H1 (cell line): ENCODE data around the gene MPPED1. TPM values are rescaled to one million over a fixed set of nuclear protein-coding genes. Genes with fewer than 3 reads are reported as not detected.

Source experiments
- CTCF ChIA-PET: fragments of 300-600 bp; sonication (Branson Sonifier 250); formaldehyde crosslinking; loops from one replicate; lab custom pipeline; 2021; ENCODE audit not compliant: partially characterized antibody; lab: Charles Lee
- POLR2A ChIA-PET: fragments of 300-600 bp; sonication (Branson Sonifier 250); formaldehyde crosslinking; loops from one replicate; lab custom pipeline; 2021; ENCODE audit warnings: inconsistent platforms; ENCODE audit not compliant: partially characterized antibody; lab: Charles Lee
- DNase-seq, 2 experiments: peaks; one replicate each; pipeline versions ENCODE4 v3.0.0 to v3.0.0-alpha.2; 2010 to 2022; ENCODE audit warnings: low spot score in 2 of 2, low read depth in 1 of 2, mixed read lengths in 1 of 2
- FAIRE-seq: peaks from 2 replicates; lab custom pipeline; 2011; peaks lifted over from hg19 to GRCh38; lab: Jason Lieb, UNC
- H2AFZ ChIP-seq: 2 replicates; pipeline ENCODE4 v1.8.1; 2012; ENCODE audit warnings: low read length, inconsistent platforms
- H2AK5ac ChIP-seq: 2 replicates; pipeline ENCODE4 v1.6.1; 2013; ENCODE audit warnings: low read depth, low read length
- H2BK120ac ChIP-seq: replicated peaks from 2 replicates; pipeline ENCODE3; 2013; ENCODE audit warnings: low read depth, low read length, inconsistent platforms
- H2BK12ac ChIP-seq: 2 replicates; pipeline ENCODE4 v1.6.1; 2013; ENCODE audit warnings: low read depth, low read length
- H2BK15ac ChIP-seq: 2 replicates; pipeline ENCODE4 v1.6.1; 2013; ENCODE audit warnings: low read length
- H2BK20ac ChIP-seq: 2 replicates; pipeline ENCODE4 v1.6.1; 2013; ENCODE audit warnings: low read length
- H2BK5ac ChIP-seq: 2 replicates; pipeline ENCODE4 v1.6.1; 2013; ENCODE audit warnings: low read depth, low read length
- H3K14ac ChIP-seq: 2 replicates; pipeline ENCODE4 v1.6.1; 2013; ENCODE audit warnings: inconsistent platforms; ENCODE audit not compliant: insufficient read length
- H3K18ac ChIP-seq: 2 replicates; pipeline ENCODE4 v1.6.1; 2013; ENCODE audit warnings: low read length; ENCODE audit errors: extremely low read depth
- H3K23ac ChIP-seq: 2 replicates; pipeline ENCODE4 v1.6.1; 2013; ENCODE audit warnings: inconsistent platforms; ENCODE audit not compliant: insufficient read length
- H3K23me2 ChIP-seq: 2 replicates; pipeline ENCODE4 v1.6.1; 2013; ENCODE audit warnings: low read depth, low read length
- H3K27ac ChIP-seq: 2 replicates; pipeline ENCODE4 v1.6.1; 2011; ENCODE audit warnings: low read depth, low read length, inconsistent platforms
- H3K27me3 ChIP-seq, 4 experiments: replicated peaks in 1 of 4; 1 replicate in 1 of 4; 2 replicates in 3 of 4; pipeline versions ENCODE4 v1.6.1 to v1.8.1; 2011 to 2013; ENCODE audit warnings: low read length in 3 of 4, mild to moderate bottlenecking in 3 of 4, inconsistent platforms in 2 of 4, mixed read lengths in 2 of 4, moderate library complexity in 1 of 4; ENCODE audit not compliant: control insufficient read depth in 3 of 4, insufficient read depth in 3 of 4; ENCODE audit errors: extremely low read depth in 1 of 4
- H3K36me3 ChIP-seq, 4 experiments: 2 replicates each; pipeline versions ENCODE4 v1.6.1 to v1.8.1; 2011 to 2013; ENCODE audit warnings: mild to moderate bottlenecking in 4 of 4, low read length in 3 of 4, moderate library complexity in 2 of 4, control low read depth in 1 of 4, inconsistent platforms in 1 of 4; ENCODE audit not compliant: insufficient read depth in 4 of 4, control insufficient read depth in 2 of 4
- H3K4ac ChIP-seq: replicated peaks from 2 replicates; pipeline ENCODE3; 2013; ENCODE audit warnings: low read length, low read depth, mixed read lengths, inconsistent platforms; ENCODE audit not compliant: insufficient read length
- H3K4me1 ChIP-seq, 4 experiments: replicated peaks in 1 of 4; 1 replicate in 1 of 4; 2 replicates in 3 of 4; pipeline versions ENCODE4 v1.6.1 to v1.8.1; 2011 to 2013; ENCODE audit warnings: low read length in 3 of 4, inconsistent platforms in 2 of 4, mixed read lengths in 1 of 4; ENCODE audit not compliant: insufficient read depth in 4 of 4, control insufficient read depth in 3 of 4
- H3K4me2 ChIP-seq, 2 experiments: 2 replicates each; pipeline versions ENCODE4 v1.6.1 to v1.8.1; 2011 to 2013; ENCODE audit warnings: low read depth in 2 of 2, low read length in 2 of 2, control low read depth in 1 of 2, inconsistent platforms in 1 of 2, mild to moderate bottlenecking in 1 of 2; ENCODE audit not compliant: insufficient read depth in 1 of 2
- H3K4me3 ChIP-seq, 4 experiments: fragments of 200-600, 300-600 bp in 1 of 4; sonication (generic), shearing (Covaris generic), sonication (Bioruptor Twin) in 1 of 4; 2 replicates each; pipeline versions ENCODE4 v1.5.1 to v1.8.1; 2011 to 2016; ENCODE audit warnings: low read length in 4 of 4, low read depth in 3 of 4, control low read depth in 2 of 4, inconsistent platforms in 2 of 4, mild to moderate bottlenecking in 2 of 4, mixed read lengths in 1 of 4, moderate library complexity in 1 of 4; ENCODE audit not compliant: insufficient read depth in 2 of 4; ENCODE audit errors: extremely low read depth in 1 of 4
- H3K56ac ChIP-seq: replicated peaks from 2 replicates; pipeline ENCODE3; 2013; ENCODE audit warnings: low read depth, mild to moderate bottlenecking, mixed read lengths, low read length, inconsistent platforms; ENCODE audit not compliant: insufficient read length
- H3K79me1 ChIP-seq: 2 replicates; pipeline ENCODE4 v1.6.1; 2013; ENCODE audit warnings: low read depth, low read length, control low read depth
- H3K79me2 ChIP-seq, 2 experiments: 2 replicates each; pipeline versions ENCODE4 v1.6.1 to v1.8.1; 2012 to 2013; ENCODE audit warnings: low read length in 2 of 2, mild to moderate bottlenecking in 2 of 2, inconsistent platforms in 1 of 2; ENCODE audit not compliant: insufficient read depth in 2 of 2, control insufficient read depth in 1 of 2
- H3K9ac ChIP-seq, 4 experiments: replicated peaks in 1 of 4; 1 replicate in 1 of 4; 2 replicates in 3 of 4; pipeline versions ENCODE4 v1.6.1 to v1.8.1; 2011 to 2013; ENCODE audit warnings: low read depth in 3 of 4, low read length in 3 of 4, control low read depth in 2 of 4, mild to moderate bottlenecking in 2 of 4, moderate library complexity in 2 of 4, inconsistent platforms in 1 of 4; ENCODE audit errors: extremely low read depth in 1 of 4
- H3K9me3 ChIP-seq, 2 experiments: 2 replicates each; pipeline versions ENCODE4 v1.6.1 to v1.8.1; 2012 to 2013; ENCODE audit warnings: mild to moderate bottlenecking in 2 of 2, moderate library complexity in 2 of 2, control low read depth in 1 of 2, inconsistent platforms in 1 of 2, low read depth in 1 of 2, low read length in 1 of 2, mixed read lengths in 1 of 2; ENCODE audit not compliant: insufficient read depth in 2 of 2
- H4K20me1 ChIP-seq, 2 experiments: replicated peaks in 1 of 2; 2 replicates each; pipeline versions ENCODE3 to v1.8.1; 2011 to 2013; ENCODE audit warnings: inconsistent platforms in 2 of 2, low read length in 2 of 2, mild to moderate bottlenecking in 1 of 2; ENCODE audit not compliant: insufficient read depth in 2 of 2, control insufficient read depth in 1 of 2
- H4K5ac ChIP-seq: 2 replicates; pipeline ENCODE4 v1.6.1; 2013; ENCODE audit warnings: low read length, low read depth, mixed read lengths, inconsistent platforms; ENCODE audit not compliant: insufficient read length
- H4K8ac ChIP-seq: 2 replicates; pipeline ENCODE4 v1.8.0; 2013; ENCODE audit warnings: mild to moderate bottlenecking, moderate library complexity, low read length, inconsistent platforms; ENCODE audit not compliant: insufficient read depth; ENCODE audit errors: extremely low read depth
- H4K91ac ChIP-seq: replicated peaks from 2 replicates; pipeline ENCODE3; 2013; ENCODE audit warnings: low read length, mixed read lengths, inconsistent platforms; ENCODE audit not compliant: insufficient read length
- BACH1 ChIP-seq: IDR thresholded peaks from 2 replicates; pipeline ENCODE4 v1.6.1; 2012; ENCODE audit warnings: low read length, improper control_type of control experiment
- BCL11A ChIP-seq, 2 experiments: IDR thresholded peaks; one replicate each; pipeline ENCODE4 v1.6.1; 2011; ENCODE audit warnings: low read depth in 2 of 2, low read length in 2 of 2, mild to moderate bottlenecking in 2 of 2
- CHD1 ChIP-seq: IDR thresholded peaks from 2 replicates; pipeline ENCODE4 v1.6.1; 2012; ENCODE audit warnings: low read depth, low read length, improper control_type of control experiment
- CHD2 ChIP-seq: IDR thresholded peaks from 2 replicates; pipeline ENCODE4 v1.6.1; 2012; ENCODE audit warnings: low read length, improper control_type of control experiment
- GABPA ChIP-seq: IDR thresholded peaks from 2 replicates; pipeline ENCODE4 v1.6.1; 2011; ENCODE audit warnings: mild to moderate bottlenecking, low read length, moderate library complexity, borderline replicate concordance; ENCODE audit not compliant: insufficient read depth
- GTF2F1 ChIP-seq: IDR thresholded peaks from 2 replicates; pipeline ENCODE4 v1.6.1; 2012; ENCODE audit warnings: low read depth, low read length, improper control_type of control experiment, borderline replicate concordance
- JUN ChIP-seq: IDR thresholded peaks from 2 replicates; pipeline ENCODE4 v1.6.1; 2011; ENCODE audit warnings: low read depth, mild to moderate bottlenecking, improper control_type of control experiment, low read length
- SIN3A ChIP-seq, 2 experiments: IDR thresholded peaks in 1 of 2; conservative IDR thresholded peaks in 1 of 2; 2 replicates each; pipeline ENCODE4 v1.6.1; 2011 to 2012; ENCODE audit warnings: low read length in 2 of 2, improper control_type of control experiment in 1 of 2, low read depth in 1 of 2, mild to moderate bottlenecking in 1 of 2
- TCF12 ChIP-seq: IDR thresholded peaks from 2 replicates; pipeline ENCODE4 v1.6.1; 2011; ENCODE audit warnings: low read depth, mild to moderate bottlenecking, low read length
- USF2 ChIP-seq: IDR thresholded peaks from 2 replicates; pipeline ENCODE4 v1.6.1; 2011; ENCODE audit warnings: low read length, improper control_type of control experiment
- YY1 ChIP-seq: IDR thresholded peaks from 2 replicates; pipeline ENCODE4 v1.6.1; 2011; ENCODE audit warnings: low read depth, mild to moderate bottlenecking, low read length
- ZNF274 ChIP-seq: IDR thresholded peaks from 2 replicates; pipeline ENCODE4 v1.7.0; 2012; ENCODE audit warnings: low read length, borderline replicate concordance; ENCODE audit errors: extremely low read depth
- WGBS, 2 experiments: shearing (Covaris generic) in 1 of 2; methylation state at CpG; one replicate each; pipeline versions ENCODE4 v1.1.6 to v1.1.7; 2013 to 2015; ENCODE audit warnings: low lambda C conversion rate in 2 of 2, mixed read lengths in 2 of 2, inconsistent platforms in 1 of 2, low coverage in 1 of 2, missing lambda C conversion rate in 1 of 2; ENCODE audit not compliant: insufficient replicate concordance in 2 of 2, insufficient coverage in 1 of 2, insufficient read length in 1 of 2; ENCODE audit errors: extremely low coverage in 1 of 2, missing lambda C conversion rate in 1 of 2; 5-methylcytosine and 5-hydroxymethylcytosine counted together
- polyA plus RNA-seq, 7 experiments: library from polyadenylated mRNA; depleted of rRNA in 3 of 7; stranded (reverse) in 5 of 7; unstranded in 2 of 7; fragments of >200 nt in 5 of 7; fragments of 200-250 nt in 2 of 7; gene quantifications; 1 replicate in 5 of 7; 2 replicates in 1 of 7; 4 replicates in 1 of 7; pipeline versions ENCODE4 v1.2.1 to v1.2.3, GENCODE V29; 2011 to 2013; ENCODE audit warnings: missing spikeins in 2 of 7, mixed read lengths in 2 of 7
- total RNA-seq: library from RNA; stranded (reverse); fragmentation: NEBNext Ultra II Directional; extraction: Animal tissue kit (Norgen Biotek cat#: 25700); gene quantifications from 2 replicates; pipeline ENCODE4 v1.2.1, GENCODE V29; 2021

Gene MPPED1
- total and polyA plus RNA-seq, 2 of the 8 experiments (the other 6 are each of a cell fraction or from before 2014, with no cell fraction given) = 0.29 to 0.37 TPM

- no peak overlapping the region for H2BK12ac ChIP-seq
- no peak overlapping the region for H2AFZ ChIP-seq
- H3K4me2 ChIP-seq = no peak overlapping the region
- WGBS, 2 experiments = 92% methylated on average over 7 of the region's 7 CpGs; no CpG with 5 or more reads in 1 of the 2 experiments
- H2BK15ac ChIP-seq = no peak overlapping the region
- H4K91ac ChIP-seq = no peak overlapping the region
- H3K79me2 ChIP-seq = no peaks in the 10 kb centered on the region
- H3K27ac ChIP-seq = no peak overlapping the region
- H3K23ac ChIP-seq = no peak overlapping the region
- H3K4me3 ChIP-seq = no peak overlapping the region
- H3K23me2 ChIP-seq = peaks cover 8% of the 10 kb centered on the region; the same call in 1 of the 2 replicates
- H2BK120ac ChIP-seq = no peak overlapping the region
- no peaks in the 10 kb centered on the region; a peak in 1 of 7 replicates for H3K27me3 ChIP-seq
- peaks cover 0 to 4% of the 10 kb centered on the region in 2 experiments for H4K20me1 ChIP-seq
- no peak overlapping the region for H3K4ac ChIP-seq
- no peak for DNase-seq
- H3K56ac ChIP-seq = no peak overlapping the region
- H3K9ac ChIP-seq = no peak overlapping the region
- H2BK20ac ChIP-seq = no peak overlapping the region
- no peaks in the 10 kb centered on the region for H3K9me3 ChIP-seq
- H4K5ac ChIP-seq = no peak overlapping the region
- H3K14ac ChIP-seq = no peak overlapping the region
- H3K79me1 ChIP-seq = no peaks in the 10 kb centered on the region
- H3K36me3 ChIP-seq = no peaks in the 10 kb centered on the region
- POLR2A ChIA-PET = interaction anchor here (1.2 kb wide), 1 partner anchor 11 kb away, joined by 3 read pairs; no protein-coding TSS in a partner anchor
- H3K18ac ChIP-seq = no peak overlapping the region
- H3K4me1 ChIP-seq = peaks cover 0 to 5% (median 1%) of the 10 kb centered on the region in 4 experiments; a peak in 2 of 7 replicates
- FAIRE-seq = no peak
- H2AK5ac ChIP-seq = no peak overlapping the region
- CTCF ChIA-PET = interaction anchor here (0.7 to 2.2 kb wide), 3 partner anchors 10 to 11 kb away, joined by 3 to 5 read pairs (median 3); no protein-coding TSS in a partner anchor
- H2BK5ac ChIP-seq = no peak overlapping the region
- H4K8ac ChIP-seq = no peak overlapping the region
- TF ChIP-seq GTF2F1 (no peak), YY1 (no peak), GABPA (no peak), JUN (no peak), SIN3A (conservative IDR thresholded peaks at IDR 0.05 in 1 of 2, IDR thresholded peaks at IDR 0.05 in 1 of 2; ENCODE audit: low read depth in 1 of 2, low read length in 2 of 2) (no peak), CHD1 (no peak), TCF12 (no peak), CHD2 (no peak), ZNF274 (no peak), BCL11A (IDR thresholded peaks at IDR 0.05; ENCODE audit: low read depth in 2 of 2, low read length in 2 of 2) (no peak), BACH1 (no peak), USF2 (no peak)
Measured at GRCh38 chr22:43479301-43479950, 67.6 kb downstream of the MPPED1 start.
